Mesenchymal stem cell (in vitro differentiated cells and primary cell): Measurements from ENCODE around the gene DOCK11.

Source experiments
- DNase-seq: peaks from one replicate; pipeline ENCODE4 v3.0.0-alpha.2; 2013
- H2AFZ ChIP-seq: one replicate; pipeline ENCODE4 v1.6.1; 2013; ENCODE audit warnings: low read depth, mild to moderate bottlenecking, control low read depth, inconsistent platforms, low read length, moderate library complexity
- H2AK5ac ChIP-seq: 2 replicates; pipeline ENCODE4 v1.6.1; 2013; ENCODE audit warnings: low read length, moderate library complexity, mild to moderate bottlenecking, inconsistent platforms; ENCODE audit not compliant: severe bottlenecking
- H2BK120ac ChIP-seq: one replicate; pipeline ENCODE4 v1.6.1; 2013; ENCODE audit warnings: low read depth, mild to moderate bottlenecking, inconsistent platforms, low read length, moderate library complexity
- H2BK12ac ChIP-seq, 2 experiments: one replicate each; pipeline ENCODE4 v1.6.1; 2013; ENCODE audit warnings: inconsistent platforms in 2 of 2, low read length in 2 of 2, mild to moderate bottlenecking in 2 of 2, moderate library complexity in 2 of 2, control low read depth in 1 of 2
- H2BK15ac ChIP-seq: one replicate; pipeline ENCODE4 v1.6.1; 2013; ENCODE audit warnings: mild to moderate bottlenecking, low read depth, inconsistent platforms; ENCODE audit not compliant: poor library complexity, severe bottlenecking
- H2BK5ac ChIP-seq: 2 replicates; pipeline ENCODE4 v1.6.1; 2013; ENCODE audit warnings: low read depth, mild to moderate bottlenecking, low read length, control low read depth, inconsistent platforms; ENCODE audit not compliant: poor library complexity, severe bottlenecking
- H3K14ac ChIP-seq, 2 experiments: one replicate each; pipeline ENCODE4 v1.6.1; 2013; ENCODE audit warnings: inconsistent platforms in 2 of 2, low read length in 2 of 2, control low read depth in 1 of 2, mild to moderate bottlenecking in 1 of 2, moderate library complexity in 1 of 2
- H3K18ac ChIP-seq, 2 experiments: one replicate each; pipeline ENCODE4 v1.6.1; 2013; ENCODE audit warnings: inconsistent platforms in 2 of 2, low read length in 2 of 2, control low read depth in 1 of 2, low read depth in 1 of 2, mild to moderate bottlenecking in 1 of 2
- H3K23ac ChIP-seq, 2 experiments: one replicate each; pipeline ENCODE4 v1.6.1; 2013; ENCODE audit warnings: inconsistent platforms in 2 of 2, low read length in 2 of 2, mild to moderate bottlenecking in 2 of 2, moderate library complexity in 2 of 2, control low read depth in 1 of 2
- H3K27ac ChIP-seq: 2 replicates; pipeline ENCODE4 v1.5.1; 2013; ENCODE audit warnings: mild to moderate bottlenecking, moderate library complexity, low read length, control low read depth, inconsistent platforms; ENCODE audit not compliant: poor library complexity, severe bottlenecking
- H3K27me3 ChIP-seq, 2 experiments: 2 replicates each; pipeline versions ENCODE4 v1.6.1 to v1.7.0; 2013; ENCODE audit warnings: low read length in 2 of 2, mild to moderate bottlenecking in 2 of 2, moderate library complexity in 2 of 2, control low read depth in 1 of 2, inconsistent platforms in 1 of 2; ENCODE audit not compliant: control insufficient read depth in 1 of 2, insufficient read depth in 1 of 2
- H3K36me3 ChIP-seq, 2 experiments: 2 replicates each; pipeline versions ENCODE4 v1.6.1 to v1.7.0; 2013; ENCODE audit warnings: low read length in 2 of 2, control low read depth in 1 of 2, inconsistent platforms in 1 of 2, low read depth in 1 of 2, mild to moderate bottlenecking in 1 of 2; ENCODE audit not compliant: insufficient read depth in 2 of 2, control insufficient read depth in 1 of 2
- H3K4ac ChIP-seq, 2 experiments: one replicate each; pipeline ENCODE4 v1.6.1; 2013; ENCODE audit warnings: inconsistent platforms in 2 of 2, low read length in 2 of 2, mild to moderate bottlenecking in 2 of 2, moderate library complexity in 2 of 2, control low read depth in 1 of 2, low read depth in 1 of 2
- H3K4me1 ChIP-seq: 2 replicates; pipeline ENCODE4 v1.6.1; 2013; ENCODE audit warnings: low read depth, low read length, control low read depth; ENCODE audit not compliant: control insufficient read depth, insufficient read depth
- H3K4me2 ChIP-seq: 2 replicates; pipeline ENCODE4 v1.6.1; 2013; ENCODE audit warnings: low read length, mild to moderate bottlenecking, inconsistent platforms; ENCODE audit not compliant: poor library complexity, severe bottlenecking
- H3K4me3 ChIP-seq, 2 experiments: 2 replicates each; pipeline versions ENCODE4 v1.5.1 to v1.7.0; 2013; ENCODE audit warnings: low read length in 2 of 2, mild to moderate bottlenecking in 2 of 2, control low read depth in 1 of 2, low read depth in 1 of 2; ENCODE audit not compliant: insufficient read depth in 1 of 2
- H3K79me1 ChIP-seq: replicated peaks from 2 replicates; pipeline ENCODE4 v1.6.1; 2013; ENCODE audit warnings: mild to moderate bottlenecking, control low read depth, low read length, inconsistent platforms; ENCODE audit not compliant: poor library complexity, severe bottlenecking
- H3K9ac ChIP-seq: 2 replicates; pipeline ENCODE4 v1.7.0; 2013; ENCODE audit warnings: mild to moderate bottlenecking, low read length, moderate library complexity
- H3K9me3 ChIP-seq: 2 replicates; pipeline ENCODE4 v1.7.0; 2013; ENCODE audit warnings: mild to moderate bottlenecking, low read length; ENCODE audit not compliant: control insufficient read depth
- H4K8ac ChIP-seq: one replicate; pipeline ENCODE4 v1.6.1; 2013; ENCODE audit warnings: inconsistent platforms, mild to moderate bottlenecking, low read length, moderate library complexity
- H4K91ac ChIP-seq: one replicate; pipeline ENCODE4 v1.6.1; 2013; ENCODE audit warnings: mild to moderate bottlenecking, low read length, inconsistent platforms
- WGBS: methylation state at CpG from one replicate; pipeline ENCODE4 v1.1.7; 2013; ENCODE audit warnings: mixed read lengths; 5-methylcytosine and 5-hydroxymethylcytosine counted together

Gene DOCK11

DNA sequence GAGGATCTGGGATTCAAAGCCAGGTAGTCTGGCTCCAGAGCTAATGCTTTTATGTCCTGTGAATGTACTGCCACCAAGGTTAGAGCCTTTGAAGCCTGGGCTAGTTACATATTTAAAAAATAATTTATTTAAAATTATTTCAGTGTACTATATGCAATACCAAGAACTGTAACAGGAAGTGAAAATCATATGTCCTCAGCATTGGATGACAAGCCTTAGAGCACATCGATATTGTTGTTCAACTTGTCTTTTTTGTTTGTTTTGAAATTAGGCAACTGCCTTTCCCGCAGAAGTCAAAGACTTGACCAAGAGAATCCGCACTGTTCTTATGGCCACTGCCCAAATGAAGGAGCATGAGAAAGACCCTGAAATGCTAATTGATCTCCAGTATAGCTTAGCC, 158.7 kb downstream of the DOCK11 start:
- Histone ChIP-seq H3K9me3 (no peaks in the 10 kb centered on the region), H3K27ac (no peak overlapping the region), H3K14ac (no peak overlapping the region), H4K91ac (no peak overlapping the region), H3K18ac (no peak overlapping the region), H3K23ac (no peak overlapping the region), H3K9ac (no peak overlapping the region), H3K27me3 (no peaks in the 10 kb centered on the region), H3K4ac (no peak overlapping the region), H3K4me2 (no peak overlapping the region), H2BK5ac (no peak overlapping the region), H2BK120ac (no peak overlapping the region), H3K36me3 (peaks cover 0 to 29% of the 10 kb centered on the region in 2 experiments), H2BK12ac (no peak overlapping the region), H4K8ac (no peak overlapping the region), H2AFZ (no peak overlapping the region), H2BK15ac (no peak overlapping the region), H3K4me1 (no peaks in the 10 kb centered on the region), H3K79me1 (no peaks in the 10 kb centered on the region), H2AK5ac (no peak overlapping the region), H3K4me3 (no peak overlapping the region)
- 95% methylated on average over 3 of the region's 3 CpGs for WGBS
- DNase-seq = no peak

DNA sequence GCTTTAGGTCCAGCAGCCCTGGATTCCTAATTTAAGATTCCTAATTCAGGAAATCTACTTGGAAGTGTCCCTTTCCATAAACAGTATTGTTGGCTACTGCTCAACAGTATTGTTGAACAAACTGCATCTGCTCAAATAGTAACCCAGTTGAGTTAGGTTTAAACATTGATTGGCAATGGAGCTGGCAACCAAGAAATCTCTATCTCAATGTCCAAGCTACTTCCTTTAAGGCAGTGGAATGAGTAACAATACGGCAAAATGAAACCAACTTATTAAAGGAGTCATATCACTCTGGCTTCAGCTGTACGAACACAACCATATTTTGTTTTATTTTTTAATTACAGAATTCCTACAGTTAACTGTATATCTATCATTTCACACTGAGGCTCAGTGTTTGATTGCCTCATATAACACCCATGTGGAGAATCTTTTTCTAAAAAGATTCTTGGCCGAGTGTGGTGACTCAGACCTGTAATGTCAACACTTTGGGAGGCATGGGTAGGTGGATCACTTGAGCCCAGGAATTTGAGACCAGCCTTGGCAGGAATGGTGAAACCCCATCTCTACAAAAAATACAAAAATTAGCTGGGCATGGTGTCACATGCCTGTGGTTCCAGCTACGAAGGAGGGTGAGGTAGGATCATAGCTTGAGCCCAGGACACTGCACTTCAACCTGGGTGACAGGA, 160.1 kb downstream of the DOCK11 start:
- H3K79me1 ChIP-seq = no peaks in the 10 kb centered on the region
- no peak overlapping the region for H2BK15ac ChIP-seq
- no peak overlapping the region for H3K18ac ChIP-seq
- H3K36me3 ChIP-seq = peaks cover 0 to 22% of the 10 kb centered on the region in 2 experiments
- H3K27me3 ChIP-seq = no peaks in the 10 kb centered on the region
- peak overlapping the region; percentile 10 for H3K27ac ChIP-seq
- H4K8ac ChIP-seq = no peak overlapping the region
- no peak overlapping the region for H3K14ac ChIP-seq
- H3K9ac ChIP-seq = no peak overlapping the region
- no peak overlapping the region for H2BK5ac ChIP-seq
- H3K4me1 ChIP-seq = no peaks in the 10 kb centered on the region
- H2AK5ac ChIP-seq = no peak overlapping the region
- no CpG with 5 or more reads among the region's 4 CpGs for WGBS
- H3K4me2 ChIP-seq = no peak overlapping the region
- DNase-seq = peak; percentile 10
- no peak overlapping the region for H3K4ac ChIP-seq
- no peak overlapping the region for H4K91ac ChIP-seq
- H3K23ac ChIP-seq = no peak overlapping the region
- no peak overlapping the region for H2AFZ ChIP-seq
- H2BK12ac ChIP-seq = no peak overlapping the region
- H2BK120ac ChIP-seq = no peak overlapping the region
- H3K4me3 ChIP-seq = no peak overlapping the region
- no peaks in the 10 kb centered on the region for H3K9me3 ChIP-seq

DNA sequence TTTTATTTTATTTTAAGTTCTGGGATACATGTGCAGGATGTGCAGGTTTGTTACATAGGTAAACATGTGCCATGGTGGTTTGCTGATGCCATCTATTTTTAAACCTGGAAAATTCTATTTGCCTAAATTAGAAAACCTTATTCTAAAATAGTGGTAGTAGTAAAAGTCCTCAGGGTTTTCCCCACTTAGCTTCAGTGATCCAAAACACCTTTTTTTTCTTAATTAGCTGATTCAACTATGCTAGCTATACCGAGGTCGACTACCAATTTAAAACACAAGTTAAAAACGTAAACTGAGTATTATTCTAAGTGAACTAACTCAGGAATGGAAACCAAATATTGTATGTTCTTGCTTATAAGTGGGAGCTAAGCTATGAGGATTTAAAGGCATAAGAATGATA, 161.8 kb downstream of the DOCK11 start:
- Histone ChIP-seq H3K27ac (no peak overlapping the region), H3K4me1 (no peaks in the 10 kb centered on the region), H3K9ac (no peak overlapping the region), H2BK120ac (no peak overlapping the region), H3K18ac (no peak overlapping the region), H3K9me3 (no peaks in the 10 kb centered on the region), H2AK5ac (no peak overlapping the region), H4K8ac (no peak overlapping the region), H4K91ac (no peak overlapping the region), H3K4ac (no peak overlapping the region), H3K14ac (no peak overlapping the region), H3K27me3 (no peaks in the 10 kb centered on the region), H3K4me3 (no peak overlapping the region), H2BK15ac (no peak overlapping the region), H3K23ac (no peak overlapping the region), H2BK5ac (no peak overlapping the region), H2AFZ (no peak overlapping the region), H3K4me2 (no peak overlapping the region), H2BK12ac (no peak overlapping the region), H3K79me1 (no peaks in the 10 kb centered on the region), H3K36me3 (peaks cover 0 to 22% of the 10 kb centered on the region in 2 experiments)
- no peak for DNase-seq
- WGBS = 100% methylated on average over 1 of the region's 3 CpGs

DNA sequence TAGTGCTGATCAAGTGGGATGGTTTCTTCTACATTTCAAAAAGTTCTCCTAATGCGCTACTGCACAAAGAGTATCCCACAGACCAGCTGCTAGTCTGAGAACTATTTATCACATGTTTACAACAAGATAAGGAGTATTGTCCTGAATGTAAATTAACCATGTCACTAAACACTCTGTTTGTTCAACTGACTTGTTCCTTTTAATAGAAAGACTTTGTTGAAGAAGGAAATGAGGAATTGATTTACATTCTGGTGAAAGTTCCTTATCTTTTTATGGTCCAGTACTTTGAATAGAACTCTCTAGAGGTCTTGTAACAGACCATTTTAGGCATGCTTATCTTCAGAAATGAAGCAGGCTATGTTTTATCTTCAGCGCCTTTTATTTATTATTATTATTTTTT, 164.5 kb downstream of the DOCK11 start:
- Histone ChIP-seq H4K8ac (no peak overlapping the region), H2BK12ac (no peak overlapping the region), H3K79me1 (no peaks in the 10 kb centered on the region), H2AFZ (no peak overlapping the region), H3K4me1 (no peaks in the 10 kb centered on the region), H3K23ac (no peak overlapping the region), H2BK15ac (no peak overlapping the region), H4K91ac (no peak overlapping the region), H3K27ac (no peak overlapping the region), H3K14ac (no peak overlapping the region), H3K9me3 (no peaks in the 10 kb centered on the region), H3K18ac (no peak overlapping the region), H2BK5ac (no peak overlapping the region), H3K9ac (no peak overlapping the region), H3K27me3 (no peaks in the 10 kb centered on the region), H3K4me2 (no peak overlapping the region), H2BK120ac (no peak overlapping the region), H2AK5ac (no peak overlapping the region), H3K36me3 (peaks cover 0 to 37% of the 10 kb centered on the region in 2 experiments), H3K4me3 (no peak overlapping the region), H3K4ac (no peak overlapping the region)
- no CpG with 5 or more reads among the region's 2 CpGs for WGBS
- peak; percentile 56 for DNase-seq
